ENCODE measurements around the gene SHROOM4. TPM values are rescaled to one million over a fixed set of nuclear protein-coding genes. Genes with fewer than 3 reads are reported as not detected.

The SHROOM4 gene
- total RNA-seq, 4 donors from 2014 or later = 3.3 to 10.0 (median 8.9) TPM

GRCh38 chrX:50711907-50712306 lies 102.1 kb downstream of the SHROOM4 start:
- Histone ChIP-seq H3K4me3 (no peak overlapping the region), H3K27me3 (no peaks in the 10 kb centered on the region), H3K4me1 (no peaks in the 10 kb centered on the region), H3K36me3 (no peaks in the 10 kb centered on the region), H3K27ac (no peak overlapping the region), H3K9me3 (no peaks in the 10 kb centered on the region)
- no peak for DNase-seq
- no peak for TF ChIP-seq CTCF (IDR thresholded peaks at IDR 0.05)
- TF ChIP-seq POLR2A (IDR thresholded peaks at IDR 0.05) = no peak

GRCh38 chrX:50707955-50708699 lies 105.9 kb downstream of the SHROOM4 start:
- TF ChIP-seq CTCF (IDR thresholded peaks at IDR 0.05) = no peak
- TF ChIP-seq POLR2A (IDR thresholded peaks at IDR 0.05) = no peak
- no peaks in the 10 kb centered on the region for H3K4me1 ChIP-seq
- H3K27me3 ChIP-seq = no peaks in the 10 kb centered on the region
- H3K36me3 ChIP-seq = no peaks in the 10 kb centered on the region
- H3K4me3 ChIP-seq = no peak overlapping the region
- DNase-seq = no peak
- no peaks in the 10 kb centered on the region for H3K9me3 ChIP-seq
- no peak overlapping the region for H3K27ac ChIP-seq

- TF ChIP-seq CTCF (IDR thresholded peaks at IDR 0.05) (no peak), POLR2A (IDR thresholded peaks at IDR 0.05) (no peak)
- DNase-seq = peak in 2 of 3 donors; percentile 47 to 48
- no peak overlapping the region for H3K27ac ChIP-seq
- H3K27me3 ChIP-seq = no peaks in the 10 kb centered on the region
- no peaks in the 10 kb centered on the region for H3K9me3 ChIP-seq
- H3K4me1 ChIP-seq = no peaks in the 10 kb centered on the region
- H3K36me3 ChIP-seq = no peaks in the 10 kb centered on the region
- H3K4me3 ChIP-seq = no peak overlapping the region
Observed at GRCh38 chrX:50707405-50707804, 106.6 kb downstream of the SHROOM4 start.

GRCh38 chrX:50705042-50705441 lies 109.0 kb downstream of the SHROOM4 start:
- Histone ChIP-seq H3K9me3 (no peaks in the 10 kb centered on the region), H3K4me1 (no peaks in the 10 kb centered on the region), H3K27ac (no peak overlapping the region), H3K27me3 (no peaks in the 10 kb centered on the region), H3K4me3 (no peak overlapping the region), H3K36me3 (no peaks in the 10 kb centered on the region)
- DNase-seq = no peak
- TF ChIP-seq POLR2A (IDR thresholded peaks at IDR 0.05) (no peak), CTCF (IDR thresholded peaks at IDR 0.05) (no peak)

GRCh38 chrX:50704360-50704759 lies 109.6 kb downstream of the SHROOM4 start:
- no peak overlapping the region for H3K27ac ChIP-seq
- H3K4me3 ChIP-seq = no peak overlapping the region
- no peaks in the 10 kb centered on the region for H3K27me3 ChIP-seq
- H3K9me3 ChIP-seq = no peaks in the 10 kb centered on the region
- TF ChIP-seq CTCF (IDR thresholded peaks at IDR 0.05) (no peak), POLR2A (IDR thresholded peaks at IDR 0.05) (no peak)
- H3K36me3 ChIP-seq = no peaks in the 10 kb centered on the region
- DNase-seq = no peak
- H3K4me1 ChIP-seq = no peaks in the 10 kb centered on the region

All from Peyer's patch (tissue), 4 donors.